GM12878 (cell line): ENCODE data around the gene SLC5A10. TPM values are rescaled to one million over a fixed set of nuclear protein-coding genes. Genes with fewer than 3 reads are reported as not detected.

Experiments used
- FOXK2 ChIP-seq: fragments of 450-650 bp; IDR thresholded peaks from 2 replicates; pipeline ENCODE4 v1.6.1; 2017; ENCODE audit warnings: mild to moderate bottlenecking, moderate library complexity
- GABPA ChIP-seq: IDR thresholded peaks from 2 replicates; pipeline ENCODE4 v1.6.1; 2014; ENCODE audit warnings: antibody characterized with exemption, low read depth, mild to moderate bottlenecking, inconsistent platforms
- HDAC6 ChIP-seq: fragments of 200-600 bp; sonication (generic); IDR thresholded peaks from one replicate; pipeline ENCODE4 v1.8.0; 2017; ENCODE audit warnings: antibody characterized with exemption; ENCODE audit not compliant: unreplicated experiment
- KLF5 ChIP-seq: fragments of 450-650 bp; IDR thresholded peaks from 2 replicates; pipeline ENCODE4 v1.6.1; 2014; ENCODE audit warnings: mild to moderate bottlenecking; ENCODE audit not compliant: partially characterized antibody
- SREBF2 ChIP-seq: IDR thresholded peaks from 2 replicates; pipeline ENCODE4 v1.6.1; 2012; ENCODE audit warnings: mild to moderate bottlenecking, low read length
- SUZ12 ChIP-seq: fragments of 200-600 bp; sonication (generic); IDR thresholded peaks from one replicate; pipeline ENCODE4 v1.6.1; 2018; ENCODE audit warnings: antibody characterized with exemption, mild to moderate bottlenecking; ENCODE audit not compliant: unreplicated experiment
- TBL1XR1 ChIP-seq: IDR thresholded peaks from 2 replicates; pipeline ENCODE4 v1.6.1; 2012; ENCODE audit warnings: low read depth, low read length, improper control_type of control experiment
- TCF7 ChIP-seq: IDR thresholded peaks from 2 replicates; pipeline ENCODE4 v1.6.1; 2014; ENCODE audit warnings: antibody characterized with exemption, borderline replicate concordance
- ZNF622 ChIP-seq: fragments of 450-650 bp; IDR thresholded peaks from 2 replicates; pipeline ENCODE4 v1.6.1; 2017; ENCODE audit warnings: mild to moderate bottlenecking, inconsistent platforms
- polyA plus RNA-seq, 11 experiments: library from polyadenylated mRNA; depleted of rRNA in 4 of 11; unstranded in 6 of 11; stranded (reverse) in 5 of 11; fragments of >200 nt; fragmentation: Nextera tagmentation in 4 of 11; fragmentation: Illumina TruSeq in 1 of 11; extraction: Ambion mirVana in 4 of 11; extraction: Trizol in 1 of 11; gene quantifications; 1 replicate in 1 of 11; 2 replicates in 10 of 11; pipeline versions ENCODE4 v1.2.1 to v1.2.3, GENCODE V29; 2011 to 2016; ENCODE audit warnings: inconsistent platforms in 2 of 11, missing spikeins in 2 of 11, low read depth in 1 of 11
- total RNA-seq, 4 experiments: library from RNA; depleted of rRNA in 3 of 4; stranded (reverse); fragments of >200 nt in 3 of 4; fragmentation: Illumina TruSeq in 1 of 4; extraction: Trizol in 1 of 4; gene quantifications; 2 replicates each; pipeline versions ENCODE4 v1.2.1 to v1.2.3, GENCODE V29; 2013 to 2021
- TF ChIP-seq, protein P1 (sequence below): fragments of 450-650 bp; IDR thresholded peaks from 2 replicates; pipeline ENCODE4 v1.6.1; 2014; ENCODE audit warnings: mild to moderate bottlenecking
- TF ChIP-seq, protein P2 (sequence below): fragments of 450-650 bp; formaldehyde crosslinking; IDR thresholded peaks from 2 replicates; pipeline ENCODE4 v1.5.0; 2022; ENCODE audit warnings: mild to moderate bottlenecking, missing genetic modification characterization
- TF ChIP-seq, protein P3 (sequence below): fragments of 450-650 bp; IDR thresholded peaks from 2 replicates; pipeline ENCODE4 v1.6.1; 2016; ENCODE audit warnings: mild to moderate bottlenecking
- TF ChIP-seq, protein P4 (sequence below): IDR thresholded peaks from 2 replicates; pipeline ENCODE4 v1.6.1; 2012; ENCODE audit warnings: low read depth, low read length, improper control_type of control experiment
- TF ChIP-seq, protein P5 (sequence below): fragments of 450-650 bp; IDR thresholded peaks from 2 replicates; pipeline ENCODE4 v1.6.1; 2017; ENCODE audit warnings: mild to moderate bottlenecking
- TF ChIP-seq, protein P6 (sequence below): fragments of 450-650 bp; IDR thresholded peaks from 2 replicates; pipeline ENCODE4 v1.6.1; 2017; ENCODE audit warnings: mild to moderate bottlenecking, low read depth, inconsistent platforms; ENCODE audit not compliant: poor library complexity, severe bottlenecking
- TF ChIP-seq, protein P7 (sequence below): fragments of 450-650 bp; formaldehyde crosslinking; IDR thresholded peaks from 2 replicates; pipeline ENCODE4 v1.4.0; 2022; ENCODE audit warnings: mild to moderate bottlenecking, moderate library complexity

SLC5A10 gene
- total and polyA plus RNA-seq, 10 of the 15 experiments (the other 5 are each of a cell fraction or from before 2014, with no cell fraction given): under 0.01 to 0.18 (median 0.07) TPM; not detected in 4

DNA sequence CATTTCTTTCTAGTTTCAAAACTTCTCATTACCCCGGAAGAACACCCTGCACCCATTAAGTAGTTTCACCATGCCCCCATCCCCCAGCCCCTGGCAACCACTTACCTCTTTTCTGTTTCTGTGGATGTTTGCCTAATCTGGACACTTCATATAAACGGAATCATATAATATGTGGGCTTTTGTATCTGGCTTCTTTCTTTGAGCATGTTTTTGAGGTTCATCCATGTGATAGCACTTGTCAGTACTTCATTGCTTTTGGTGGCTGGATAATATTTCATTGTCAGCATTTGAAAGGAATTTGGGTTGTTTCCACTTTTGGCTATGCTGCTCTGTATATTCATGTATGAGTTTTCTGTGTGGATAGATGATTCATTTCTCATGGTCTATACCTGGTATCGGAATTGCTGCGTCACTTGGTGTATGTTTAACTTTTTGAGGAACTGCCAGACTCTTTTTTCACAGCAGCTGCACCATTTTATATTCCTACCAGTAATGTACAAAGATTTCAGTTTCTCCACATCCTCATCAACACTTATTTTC is 30.0 kb upstream of the SLC5A10 start (continued):
- TF ChIP-seq, protein P1, sequence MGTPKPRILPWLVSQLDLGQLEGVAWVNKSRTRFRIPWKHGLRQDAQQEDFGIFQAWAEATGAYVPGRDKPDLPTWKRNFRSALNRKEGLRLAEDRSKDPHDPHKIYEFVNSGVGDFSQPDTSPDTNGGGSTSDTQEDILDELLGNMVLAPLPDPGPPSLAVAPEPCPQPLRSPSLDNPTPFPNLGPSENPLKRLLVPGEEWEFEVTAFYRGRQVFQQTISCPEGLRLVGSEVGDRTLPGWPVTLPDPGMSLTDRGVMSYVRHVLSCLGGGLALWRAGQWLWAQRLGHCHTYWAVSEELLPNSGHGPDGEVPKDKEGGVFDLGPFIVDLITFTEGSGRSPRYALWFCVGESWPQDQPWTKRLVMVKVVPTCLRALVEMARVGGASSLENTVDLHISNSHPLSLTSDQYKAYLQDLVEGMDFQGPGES: no peak
- TF ChIP-seq, protein P2, sequence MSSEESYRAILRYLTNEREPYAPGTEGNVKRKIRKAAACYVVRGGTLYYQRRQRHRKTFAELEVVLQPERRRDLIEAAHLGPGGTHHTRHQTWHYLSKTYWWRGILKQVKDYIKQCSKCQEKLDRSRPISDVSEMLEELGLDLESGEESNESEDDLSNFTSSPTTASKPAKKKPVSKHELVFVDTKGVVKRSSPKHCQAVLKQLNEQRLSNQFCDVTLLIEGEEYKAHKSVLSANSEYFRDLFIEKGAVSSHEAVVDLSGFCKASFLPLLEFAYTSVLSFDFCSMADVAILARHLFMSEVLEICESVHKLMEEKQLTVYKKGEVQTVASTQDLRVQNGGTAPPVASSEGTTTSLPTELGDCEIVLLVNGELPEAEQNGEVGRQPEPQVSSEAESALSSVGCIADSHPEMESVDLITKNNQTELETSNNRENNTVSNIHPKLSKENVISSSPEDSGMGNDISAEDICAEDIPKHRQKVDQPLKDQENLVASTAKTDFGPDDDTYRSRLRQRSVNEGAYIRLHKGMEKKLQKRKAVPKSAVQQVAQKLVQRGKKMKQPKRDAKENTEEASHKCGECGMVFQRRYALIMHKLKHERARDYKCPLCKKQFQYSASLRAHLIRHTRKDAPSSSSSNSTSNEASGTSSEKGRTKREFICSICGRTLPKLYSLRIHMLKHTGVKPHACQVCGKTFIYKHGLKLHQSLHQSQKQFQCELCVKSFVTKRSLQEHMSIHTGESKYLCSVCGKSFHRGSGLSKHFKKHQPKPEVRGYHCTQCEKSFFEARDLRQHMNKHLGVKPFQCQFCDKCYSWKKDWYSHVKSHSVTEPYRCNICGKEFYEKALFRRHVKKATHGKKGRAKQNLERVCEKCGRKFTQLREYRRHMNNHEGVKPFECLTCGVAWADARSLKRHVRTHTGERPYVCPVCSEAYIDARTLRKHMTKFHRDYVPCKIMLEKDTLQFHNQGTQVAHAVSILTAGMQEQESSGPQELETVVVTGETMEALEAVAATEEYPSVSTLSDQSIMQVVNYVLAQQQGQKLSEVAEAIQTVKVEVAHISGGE (CRISPR knock-in tag): no peak
- TF ChIP-seq SUZ12 (no peak), GABPA (peak; percentile 65), KLF5 (peak; percentile 85), TCF7 (0 out of 2 replicates have a peak, but pooled peaks have one; percentile 28), SREBF2 (no peak), HDAC6 (no peak), ZNF622 (no peak), FOXK2 (no peak), TBL1XR1 (peak; percentile 89; the same call in 1 of the 2 replicates)
- TF ChIP-seq, protein P3, sequence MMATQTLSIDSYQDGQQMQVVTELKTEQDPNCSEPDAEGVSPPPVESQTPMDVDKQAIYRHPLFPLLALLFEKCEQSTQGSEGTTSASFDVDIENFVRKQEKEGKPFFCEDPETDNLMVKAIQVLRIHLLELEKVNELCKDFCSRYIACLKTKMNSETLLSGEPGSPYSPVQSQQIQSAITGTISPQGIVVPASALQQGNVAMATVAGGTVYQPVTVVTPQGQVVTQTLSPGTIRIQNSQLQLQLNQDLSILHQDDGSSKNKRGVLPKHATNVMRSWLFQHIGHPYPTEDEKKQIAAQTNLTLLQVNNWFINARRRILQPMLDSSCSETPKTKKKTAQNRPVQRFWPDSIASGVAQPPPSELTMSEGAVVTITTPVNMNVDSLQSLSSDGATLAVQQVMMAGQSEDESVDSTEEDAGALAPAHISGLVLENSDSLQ: peak; percentile 77
- TF ChIP-seq, protein P4, sequence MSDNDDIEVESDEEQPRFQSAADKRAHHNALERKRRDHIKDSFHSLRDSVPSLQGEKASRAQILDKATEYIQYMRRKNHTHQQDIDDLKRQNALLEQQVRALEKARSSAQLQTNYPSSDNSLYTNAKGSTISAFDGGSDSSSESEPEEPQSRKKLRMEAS: no peak; the same call in 1 of the 2 replicates
- TF ChIP-seq, protein P5, sequence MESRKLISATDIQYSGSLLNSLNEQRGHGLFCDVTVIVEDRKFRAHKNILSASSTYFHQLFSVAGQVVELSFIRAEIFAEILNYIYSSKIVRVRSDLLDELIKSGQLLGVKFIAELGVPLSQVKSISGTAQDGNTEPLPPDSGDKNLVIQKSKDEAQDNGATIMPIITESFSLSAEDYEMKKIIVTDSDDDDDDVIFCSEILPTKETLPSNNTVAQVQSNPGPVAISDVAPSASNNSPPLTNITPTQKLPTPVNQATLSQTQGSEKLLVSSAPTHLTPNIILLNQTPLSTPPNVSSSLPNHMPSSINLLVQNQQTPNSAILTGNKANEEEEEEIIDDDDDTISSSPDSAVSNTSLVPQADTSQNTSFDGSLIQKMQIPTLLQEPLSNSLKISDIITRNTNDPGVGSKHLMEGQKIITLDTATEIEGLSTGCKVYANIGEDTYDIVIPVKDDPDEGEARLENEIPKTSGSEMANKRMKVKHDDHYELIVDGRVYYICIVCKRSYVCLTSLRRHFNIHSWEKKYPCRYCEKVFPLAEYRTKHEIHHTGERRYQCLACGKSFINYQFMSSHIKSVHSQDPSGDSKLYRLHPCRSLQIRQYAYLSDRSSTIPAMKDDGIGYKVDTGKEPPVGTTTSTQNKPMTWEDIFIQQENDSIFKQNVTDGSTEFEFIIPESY: no peak
- TF ChIP-seq, protein P6, sequence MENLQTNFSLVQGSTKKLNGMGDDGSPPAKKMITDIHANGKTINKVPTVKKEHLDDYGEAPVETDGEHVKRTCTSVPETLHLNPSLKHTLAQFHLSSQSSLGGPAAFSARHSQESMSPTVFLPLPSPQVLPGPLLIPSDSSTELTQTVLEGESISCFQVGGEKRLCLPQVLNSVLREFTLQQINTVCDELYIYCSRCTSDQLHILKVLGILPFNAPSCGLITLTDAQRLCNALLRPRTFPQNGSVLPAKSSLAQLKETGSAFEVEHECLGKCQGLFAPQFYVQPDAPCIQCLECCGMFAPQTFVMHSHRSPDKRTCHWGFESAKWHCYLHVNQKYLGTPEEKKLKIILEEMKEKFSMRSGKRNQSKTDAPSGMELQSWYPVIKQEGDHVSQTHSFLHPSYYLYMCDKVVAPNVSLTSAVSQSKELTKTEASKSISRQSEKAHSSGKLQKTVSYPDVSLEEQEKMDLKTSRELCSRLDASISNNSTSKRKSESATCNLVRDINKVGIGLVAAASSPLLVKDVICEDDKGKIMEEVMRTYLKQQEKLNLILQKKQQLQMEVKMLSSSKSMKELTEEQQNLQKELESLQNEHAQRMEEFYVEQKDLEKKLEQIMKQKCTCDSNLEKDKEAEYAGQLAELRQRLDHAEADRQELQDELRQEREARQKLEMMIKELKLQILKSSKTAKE: peak; percentile 85
- TF ChIP-seq, protein P7, sequence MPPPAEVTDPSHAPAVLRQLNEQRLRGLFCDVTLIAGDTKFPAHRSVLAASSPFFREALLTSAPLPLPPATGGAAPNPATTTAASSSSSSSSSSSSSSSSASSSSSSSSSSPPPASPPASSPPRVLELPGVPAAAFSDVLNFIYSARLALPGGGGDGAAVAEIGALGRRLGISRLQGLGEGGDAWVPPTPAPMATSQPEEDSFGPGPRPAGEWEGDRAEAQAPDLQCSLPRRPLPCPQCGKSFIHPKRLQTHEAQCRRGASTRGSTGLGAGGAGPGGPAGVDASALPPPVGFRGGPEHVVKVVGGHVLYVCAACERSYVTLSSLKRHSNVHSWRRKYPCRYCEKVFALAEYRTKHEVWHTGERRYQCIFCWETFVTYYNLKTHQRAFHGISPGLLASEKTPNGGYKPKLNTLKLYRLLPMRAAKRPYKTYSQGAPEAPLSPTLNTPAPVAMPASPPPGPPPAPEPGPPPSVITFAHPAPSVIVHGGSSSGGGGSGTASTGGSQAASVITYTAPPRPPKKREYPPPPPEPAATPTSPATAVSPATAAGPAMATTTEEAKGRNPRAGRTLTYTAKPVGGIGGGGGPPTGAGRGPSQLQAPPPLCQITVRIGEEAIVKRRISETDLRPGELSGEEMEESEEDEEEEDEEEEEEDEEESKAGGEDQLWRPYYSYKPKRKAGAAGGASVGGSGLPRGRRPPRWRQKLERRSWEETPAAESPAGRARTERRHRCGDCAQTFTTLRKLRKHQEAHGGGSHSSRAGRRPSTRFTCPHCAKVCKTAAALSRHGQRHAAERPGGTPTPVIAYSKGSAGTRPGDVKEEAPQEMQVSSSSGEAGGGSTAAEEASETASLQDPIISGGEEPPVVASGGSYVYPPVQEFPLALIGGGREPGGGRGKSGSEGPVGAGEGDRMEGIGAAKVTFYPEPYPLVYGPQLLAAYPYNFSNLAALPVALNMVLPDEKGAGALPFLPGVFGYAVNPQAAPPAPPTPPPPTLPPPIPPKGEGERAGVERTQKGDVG (CRISPR knock-in tag): no peak
